Breast epithelium (tissue), 3 donors: ENCODE data around the gene SMAD6.

Experiments used
- POLR2AphosphoS5 ChIP-seq, 3 donors: sonication (generic); formaldehyde crosslinking; IDR thresholded peaks; one replicate each; pipeline ENCODE4 v1.6.1; 2017; ENCODE audit warnings: antibody characterized with exemption in 3 of 3
- TF ChIP-seq, protein P1 (sequence below), 3 donors: fragments of 450-650 bp; IDR thresholded peaks; one replicate each; pipeline ENCODE4 v1.5.1; 2016 to 2017; ENCODE audit warnings: antibody characterized with exemption in 3 of 3, mild to moderate bottlenecking in 3 of 3, moderate library complexity in 3 of 3

- TF ChIP-seq, protein P1, sequence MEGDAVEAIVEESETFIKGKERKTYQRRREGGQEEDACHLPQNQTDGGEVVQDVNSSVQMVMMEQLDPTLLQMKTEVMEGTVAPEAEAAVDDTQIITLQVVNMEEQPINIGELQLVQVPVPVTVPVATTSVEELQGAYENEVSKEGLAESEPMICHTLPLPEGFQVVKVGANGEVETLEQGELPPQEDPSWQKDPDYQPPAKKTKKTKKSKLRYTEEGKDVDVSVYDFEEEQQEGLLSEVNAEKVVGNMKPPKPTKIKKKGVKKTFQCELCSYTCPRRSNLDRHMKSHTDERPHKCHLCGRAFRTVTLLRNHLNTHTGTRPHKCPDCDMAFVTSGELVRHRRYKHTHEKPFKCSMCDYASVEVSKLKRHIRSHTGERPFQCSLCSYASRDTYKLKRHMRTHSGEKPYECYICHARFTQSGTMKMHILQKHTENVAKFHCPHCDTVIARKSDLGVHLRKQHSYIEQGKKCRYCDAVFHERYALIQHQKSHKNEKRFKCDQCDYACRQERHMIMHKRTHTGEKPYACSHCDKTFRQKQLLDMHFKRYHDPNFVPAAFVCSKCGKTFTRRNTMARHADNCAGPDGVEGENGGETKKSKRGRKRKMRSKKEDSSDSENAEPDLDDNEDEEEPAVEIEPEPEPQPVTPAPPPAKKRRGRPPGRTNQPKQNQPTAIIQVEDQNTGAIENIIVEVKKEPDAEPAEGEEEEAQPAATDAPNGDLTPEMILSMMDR (IDR thresholded peaks at IDR 0.05) = no peak
- no peak for TF ChIP-seq POLR2AphosphoS5 (IDR thresholded peaks at IDR 0.05)
Observed at GRCh38 chr15:66716656-66717020, 14.6 kb downstream of the SMAD6 start.
